Peyer's patch (tissue), 4 donors: ENCODE data around the gene INSL3. TPM values are rescaled to one million over a fixed set of nuclear protein-coding genes. Genes with fewer than 3 reads are reported as not detected.

Source experiments
- DNase-seq, 3 donors: peaks; one replicate each; pipeline ENCODE4 v3.0.0-alpha.2; 2017 to 2019
- H3K27ac ChIP-seq, 4 donors: fragments of 200-600 bp; sonication (generic); one replicate each; pipeline ENCODE4 v1.5.1; 2016 to 2019
- H3K27me3 ChIP-seq, 2 donors: fragments of 200-600 bp; sonication (generic); one replicate each; pipeline ENCODE4 v1.5.1; 2019
- H3K36me3 ChIP-seq, 3 donors: fragments of 200-600 bp; sonication (generic); one replicate each; pipeline ENCODE4 v1.5.1; 2016 to 2019
- H3K4me1 ChIP-seq, 4 donors: fragments of 200-600 bp; sonication (generic); one replicate each; pipeline ENCODE4 v1.5.1; 2016 to 2019
- H3K4me3 ChIP-seq, 4 donors: fragments of 200-600 bp; sonication (generic); 1 replicate in 3 of 4; 2 replicates in 1 of 4; pipeline ENCODE4 v1.5.1; 2016 to 2019; ENCODE audit warnings: mild to moderate bottlenecking in 1 of 4
- H3K9me3 ChIP-seq, 4 donors: fragments of 200-600 bp; sonication (generic); one replicate each; pipeline ENCODE4 v1.5.1; 2016 to 2019; ENCODE audit warnings: mild to moderate bottlenecking in 1 of 4
- CTCF ChIP-seq, 6 experiments: fragments of 450-650 bp in 4 of 6; fragments of 200-600 bp in 2 of 6; sonication (generic) in 1 of 6; IDR thresholded peaks; one replicate each; pipeline ENCODE4 v1.5.1; 2017 to 2019; ENCODE audit warnings: antibody characterized with exemption in 6 of 6, mild to moderate bottlenecking in 3 of 6, moderate library complexity in 1 of 6
- POLR2A ChIP-seq, 2 donors: fragments of 450-650 bp; IDR thresholded peaks; one replicate each; pipeline ENCODE4 v1.5.1; 2017; ENCODE audit warnings: antibody characterized with exemption in 2 of 2, mild to moderate bottlenecking in 2 of 2, moderate library complexity in 2 of 2
- total RNA-seq, 4 donors: library from RNA; depleted of rRNA; stranded (reverse); fragments of >200 nt; gene quantifications; one replicate each; pipeline ENCODE4 v1.1.0, GENCODE V29; 2016

INSL3 gene
- total RNA-seq, 4 donors from 2014 or later: not detected

- H3K27me3 ChIP-seq: no peaks in the 10 kb centered on the region
- TF ChIP-seq POLR2A (IDR thresholded peaks at IDR 0.05): no peak
- peak in 2 of 3 donors; percentile 78 to 90 for DNase-seq
These were observed 9.5 kb upstream of the INSL3 start for GRCh38 chr19:17830567-17831418.

GRCh38 chr19:17829855-17830566 lies 8.7 kb upstream of the INSL3 start:
- peaks cover 0 to 12% (median 0%) of the 10 kb centered on the region in 4 donors for H3K4me1 ChIP-seq
- no peaks in the 10 kb centered on the region for H3K9me3 ChIP-seq
- no peaks in the 10 kb centered on the region for H3K36me3 ChIP-seq
- peak overlapping the region in 1 of 4 donors; percentile 25 for H3K4me3 ChIP-seq
- peak in 1 of 3 donors; percentile 68 for DNase-seq
- no peak overlapping the region for H3K27ac ChIP-seq
- no peak for TF ChIP-seq POLR2A (IDR thresholded peaks at IDR 0.05)
- TF ChIP-seq CTCF (IDR thresholded peaks at IDR 0.05): no peak
- no peaks in the 10 kb centered on the region for H3K27me3 ChIP-seq

More at GRCh38 chr19:17830567-17831418, 9.5 kb upstream of the INSL3 start:
- Histone ChIP-seq H3K4me3 (peak overlapping the region in 2 of 4 donors; percentile 25 to 28), H3K36me3 (no peaks in the 10 kb centered on the region), H3K9me3 (no peaks in the 10 kb centered on the region), H3K27ac (no peak overlapping the region), H3K4me1 (peaks cover 0 to 12% (median 0%) of the 10 kb centered on the region in 4 donors)

GRCh38 chr19:17826508-17827056 lies 5.3 kb upstream of the INSL3 start:
- Histone ChIP-seq H3K4me1 (peaks cover 0 to 12% (median 0%) of the 10 kb centered on the region in 4 donors), H3K36me3 (no peaks in the 10 kb centered on the region), H3K27me3 (no peaks in the 10 kb centered on the region), H3K9me3 (no peaks in the 10 kb centered on the region), H3K4me3 (no peak overlapping the region), H3K27ac (no peak overlapping the region)
- TF ChIP-seq POLR2A (IDR thresholded peaks at IDR 0.05) (no peak), CTCF (IDR thresholded peaks at IDR 0.05) (no peak)
- DNase-seq: no peak

- no peaks in the 10 kb centered on the region for H3K27me3 ChIP-seq
These were observed 3.0 kb upstream of the INSL3 start for GRCh38 chr19:17824339-17824738.

GRCh38 chr19:17817668-17818363 lies 3.5 kb downstream of the INSL3 start:
- TF ChIP-seq CTCF (IDR thresholded peaks at IDR 0.05) (no peak), POLR2A (IDR thresholded peaks at IDR 0.05) (no peak)

More at GRCh38 chr19:17824339-17824738, 3.0 kb upstream of the INSL3 start:
- no peaks in the 10 kb centered on the region for H3K36me3 ChIP-seq
- H3K9me3 ChIP-seq: no peaks in the 10 kb centered on the region
- H3K27ac ChIP-seq: no peak overlapping the region
- DNase-seq: no peak
- TF ChIP-seq POLR2A (IDR thresholded peaks at IDR 0.05) (no peak), CTCF (IDR thresholded peaks at IDR 0.05) (no peak)
- no peaks in the 10 kb centered on the region for H3K4me1 ChIP-seq
- H3K4me3 ChIP-seq: no peak overlapping the region

More at GRCh38 chr19:17817668-17818363, 3.5 kb downstream of the INSL3 start:
- no peak for DNase-seq
- no peaks in the 10 kb centered on the region for H3K27me3 ChIP-seq
- H3K36me3 ChIP-seq: no peaks in the 10 kb centered on the region
- no peak overlapping the region for H3K4me3 ChIP-seq
- no peaks in the 10 kb centered on the region for H3K4me1 ChIP-seq
- H3K27ac ChIP-seq: no peak overlapping the region
- H3K9me3 ChIP-seq: no peaks in the 10 kb centered on the region
